Endothelial cell of umbilical vein (primary cell): ENCODE results near the gene CPNE7. TPM values are rescaled to one million over a fixed set of nuclear protein-coding genes. Genes with fewer than 3 reads are reported as not detected.

Experiments used
- BruUV-seq: library from RNA; stranded (reverse); fragments of 400-500 nt; replicated peaks from 2 replicates; lab custom pipeline; 2021; lab: Mats Ljungman, UMichigan
- CTCF ChIA-PET: fragments of 300-600, 350-600 bp; sonication (Branson Sonifier 250); formaldehyde crosslinking; loops from one replicate; lab custom pipeline; 2021; ENCODE audit warnings: antibody characterized with exemption, inconsistent platforms; lab: Charles Lee
- POLR2A ChIA-PET: fragments of 300-600, 350-600 bp; sonication (Branson Sonifier 250); formaldehyde crosslinking; loops from one replicate; lab custom pipeline; 2021; ENCODE audit warnings: antibody characterized with exemption, inconsistent platforms; lab: Charles Lee
- DNase-seq: peaks from one replicate; pipeline ENCODE4 v3.0.0-alpha.2; 2011; ENCODE audit warnings: low read depth, low spot score
- FAIRE-seq: peaks from 2 replicates; lab custom pipeline; 2011; peaks lifted over from hg19 to GRCh38; lab: Jason Lieb, UNC
- H2AFZ ChIP-seq: 2 replicates; pipeline ENCODE4 v1.6.0; 2012; ENCODE audit warnings: low read depth, low read length, control low read depth, inconsistent platforms
- H3K27ac ChIP-seq: 2 replicates; pipeline ENCODE4 v1.5.1; 2011; ENCODE audit warnings: low read depth, mild to moderate bottlenecking, control low read depth, low read length, moderate library complexity; ENCODE audit not compliant: insufficient read depth
- H3K27me3 ChIP-seq, 2 experiments: 2 replicates each; pipeline versions ENCODE4 v1.6.0 to v1.6.1; 2011; ENCODE audit warnings: low read length in 2 of 2, mixed read lengths in 1 of 2; ENCODE audit not compliant: control insufficient read depth in 2 of 2, insufficient read depth in 2 of 2
- H3K36me3 ChIP-seq, 2 experiments: 2 replicates in 1 of 2; 3 replicates in 1 of 2; pipeline ENCODE4 v1.5.1; 2011; ENCODE audit warnings: low read length in 2 of 2, mild to moderate bottlenecking in 1 of 2, moderate library complexity in 1 of 2; ENCODE audit not compliant: control insufficient read depth in 2 of 2, insufficient read depth in 2 of 2; ENCODE audit errors: extremely low read depth in 1 of 2
- H3K4me1 ChIP-seq: 3 replicates; pipeline ENCODE4 v1.5.1; 2011; ENCODE audit warnings: mild to moderate bottlenecking, low read length; ENCODE audit not compliant: control insufficient read depth, insufficient read depth; ENCODE audit errors: extremely low read depth
- H3K4me2 ChIP-seq: 2 replicates; pipeline ENCODE4 v1.6.1; 2011; ENCODE audit warnings: low read length, control low read depth, mixed read lengths; ENCODE audit not compliant: insufficient read depth
- H3K4me3 ChIP-seq, 3 experiments: fragments of 200-600 bp in 1 of 3; sonication (generic), shearing (Covaris generic) in 1 of 3; replicated peaks in 1 of 3; 2 replicates each; pipeline ENCODE4 v1.5.1; 2011 to 2016; ENCODE audit warnings: control low read depth in 3 of 3, low read length in 3 of 3, mild to moderate bottlenecking in 2 of 3, inconsistent platforms in 1 of 3, low read depth in 1 of 3, moderate library complexity in 1 of 3; ENCODE audit not compliant: insufficient read depth in 1 of 3
- H3K79me2 ChIP-seq: 2 replicates; pipeline ENCODE4 v1.6.0; 2012; ENCODE audit warnings: low read length, inconsistent platforms; ENCODE audit not compliant: control insufficient read depth, insufficient read depth
- H3K9ac ChIP-seq: replicated peaks from 2 replicates; pipeline ENCODE3; 2011; ENCODE audit warnings: low read length, control low read depth; ENCODE audit not compliant: insufficient read depth; ENCODE audit errors: extremely low read depth
- H3K9me1 ChIP-seq: replicated peaks from 3 replicates; pipeline ENCODE4 v1.6.0; 2011; ENCODE audit warnings: mild to moderate bottlenecking, low read length; ENCODE audit not compliant: control insufficient read depth, insufficient read depth; ENCODE audit errors: extremely low read depth
- H3K9me3 ChIP-seq: replicated peaks from 2 replicates; pipeline ENCODE4 v1.5.1; 2012; ENCODE audit warnings: low read length, inconsistent platforms; ENCODE audit not compliant: control insufficient read depth, insufficient read depth
- H4K20me1 ChIP-seq: replicated peaks from 2 replicates; pipeline ENCODE3; 2011; ENCODE audit warnings: mild to moderate bottlenecking, low read length; ENCODE audit not compliant: control insufficient read depth, insufficient read depth; ENCODE audit errors: extremely low read depth
- FOS ChIP-seq: IDR thresholded peaks from 2 replicates; pipeline ENCODE4 v1.6.1; 2011; ENCODE audit warnings: mild to moderate bottlenecking, low read length, moderate library complexity, borderline replicate concordance; ENCODE audit not compliant: insufficient read depth
- GATA2 ChIP-seq: IDR thresholded peaks from 2 replicates; pipeline ENCODE4 v1.7.0; 2011; ENCODE audit warnings: low read depth, mild to moderate bottlenecking, moderate library complexity, mixed read lengths, low read length; ENCODE audit not compliant: insufficient read length, insufficient read depth
- JUN ChIP-seq: IDR thresholded peaks from 2 replicates; pipeline ENCODE4 v1.6.1; 2011; ENCODE audit warnings: borderline replicate concordance, low read depth; ENCODE audit not compliant: insufficient read length, insufficient read depth
- MYC ChIP-seq: IDR thresholded peaks from one replicate; pipeline ENCODE4 v1.6.1; 2011; ENCODE audit warnings: mild to moderate bottlenecking, low read depth, low read length
- POLR2A ChIP-seq: IDR thresholded peaks from 2 replicates; pipeline ENCODE4 v1.6.1; 2012; ENCODE audit warnings: low read depth, mild to moderate bottlenecking, control low read depth, low read length
- POLR2AphosphoS5 ChIP-seq: IDR thresholded peaks from 2 replicates; pipeline ENCODE4 v1.6.1; 2012; ENCODE audit warnings: low read depth, mild to moderate bottlenecking, control low read depth, low read length, moderate library complexity; ENCODE audit not compliant: insufficient read depth
- dilution Hi-C: fragments of 300-500 bp; cut with MboI; formaldehyde crosslinking; loops from one replicate; pipeline ENCODE4 v1.15.0; 2019; ENCODE audit warnings: low sequenced_read_pairs; ENCODE audit not compliant: extremely low pct_ligation_motif_present
- intact Hi-C: fragments of 100-400 bp; cut with micrococcal nuclease; formaldehyde crosslinking; loops from one replicate; pipeline ENCODE4 v1.10.0; 2022
- polyA plus RNA-seq, 4 experiments: library from polyadenylated mRNA; depleted of rRNA in 3 of 4; stranded (reverse) in 3 of 4; unstranded in 1 of 4; fragments of >200 nt; gene quantifications; 2 replicates each; pipeline versions ENCODE4 v1.2.1 to v1.2.3, GENCODE V29; 2011 to 2012; ENCODE audit warnings: missing spikeins in 1 of 4
- total RNA-seq: library from RNA; stranded (reverse); gene quantifications from 2 replicates; pipeline ENCODE4 v1.2.3, GENCODE V29; 2021
- TF ChIP-seq, protein P1 (sequence below), 2 donors: IDR thresholded peaks; 1 replicate in 1 of 2; 2 replicates in 1 of 2; pipeline ENCODE4 v1.5.1; 2011; ENCODE audit warnings: low read length in 2 of 2, mild to moderate bottlenecking in 2 of 2, moderate library complexity in 2 of 2, control low read depth in 1 of 2, inconsistent platforms in 1 of 2, low read depth in 1 of 2; ENCODE audit not compliant: insufficient read depth in 1 of 2; ENCODE audit errors: extremely low read depth in 1 of 2
- TF ChIP-seq, protein P2 (sequence below): IDR thresholded peaks from 2 replicates; pipeline ENCODE4 v1.6.1; 2011; ENCODE audit not compliant: insufficient read depth, insufficient read length

CPNE7 gene
- total and polyA plus RNA-seq, 2 donors (not counting 3 experiments of a cell fraction or from before 2014, with no cell fraction given): 2.0 to 5.9 TPM

DNA sequence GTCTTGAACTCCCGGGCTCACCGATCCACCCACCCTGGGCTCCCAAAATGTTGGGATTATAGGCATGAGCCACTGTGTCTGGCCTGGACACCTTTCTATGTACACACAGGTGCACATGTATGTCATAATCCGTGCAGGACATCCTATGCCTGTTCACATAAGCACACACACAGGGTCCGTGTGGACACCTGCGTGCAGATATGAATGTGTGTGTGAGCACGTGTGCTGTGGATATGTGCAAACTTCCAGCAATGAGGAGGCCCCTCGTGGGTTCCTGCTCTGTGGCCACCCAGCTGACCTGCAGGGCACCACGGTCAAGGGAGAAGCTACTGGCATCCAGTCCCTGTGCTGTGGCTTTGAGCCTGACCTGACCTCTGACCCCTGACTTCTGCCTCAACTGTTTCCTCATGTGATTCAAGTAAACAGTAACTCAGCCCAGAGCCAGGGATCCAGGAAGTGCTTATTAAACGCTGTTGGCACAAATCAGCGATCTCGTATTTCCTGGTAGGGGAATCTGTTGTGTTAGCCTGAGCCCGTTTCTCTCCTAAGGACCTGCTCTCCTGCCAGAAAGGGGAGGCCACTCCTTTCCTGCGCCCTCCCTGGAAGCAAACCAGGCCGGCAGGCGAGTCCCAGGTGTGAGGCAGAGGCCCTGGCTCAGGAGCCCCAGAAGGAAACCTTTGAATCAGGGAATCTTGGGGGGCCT, 6.5 kb downstream of the CPNE7 start:
- no peaks in the 10 kb centered on the region for H4K20me1 ChIP-seq
- no peak overlapping the region for H3K4me3 ChIP-seq
- intact Hi-C loops (loop anchor here (5.0 kb wide), 1 partner anchor 40 kb away; no protein-coding TSS in a partner anchor), dilution Hi-C loops (no loop called here)
- H3K4me2 ChIP-seq: peak overlapping the region; percentile 13
- FAIRE-seq (peak; percentile 93), DNase-seq (peak; percentile 78)
- no peaks in the 10 kb centered on the region for H3K9me1 ChIP-seq
- H3K36me3 ChIP-seq: no peaks in the 10 kb centered on the region
- no peaks in the 10 kb centered on the region for H3K9me3 ChIP-seq
- no peak overlapping the region for H2AFZ ChIP-seq
- ChIA-PET POLR2A (interaction anchor here (0.7 kb wide), 1 partner anchor 15 kb away, joined by 3 read pairs; no protein-coding TSS in a partner anchor), CTCF (interaction anchor here (1.0 to 1.9 kb wide), 4 partner anchors 16 to 42 kb away, joined by 3 to 10 read pairs (median 6); no protein-coding TSS in a partner anchor)
- H3K9ac ChIP-seq: peak overlapping the region; percentile 32
- H3K27me3 ChIP-seq: no peaks in the 10 kb centered on the region
- peak overlapping the region; percentile 52 for H3K27ac ChIP-seq
- H3K4me1 ChIP-seq: peaks cover 18% of the 10 kb centered on the region
- TF ChIP-seq GATA2: no peak
- no peak for TF ChIP-seq MYC
- TF ChIP-seq JUN: no peak
- peak; percentile 36 for TF ChIP-seq FOS
- peak; percentile 52 for TF ChIP-seq POLR2A
- TF ChIP-seq, protein P1, sequence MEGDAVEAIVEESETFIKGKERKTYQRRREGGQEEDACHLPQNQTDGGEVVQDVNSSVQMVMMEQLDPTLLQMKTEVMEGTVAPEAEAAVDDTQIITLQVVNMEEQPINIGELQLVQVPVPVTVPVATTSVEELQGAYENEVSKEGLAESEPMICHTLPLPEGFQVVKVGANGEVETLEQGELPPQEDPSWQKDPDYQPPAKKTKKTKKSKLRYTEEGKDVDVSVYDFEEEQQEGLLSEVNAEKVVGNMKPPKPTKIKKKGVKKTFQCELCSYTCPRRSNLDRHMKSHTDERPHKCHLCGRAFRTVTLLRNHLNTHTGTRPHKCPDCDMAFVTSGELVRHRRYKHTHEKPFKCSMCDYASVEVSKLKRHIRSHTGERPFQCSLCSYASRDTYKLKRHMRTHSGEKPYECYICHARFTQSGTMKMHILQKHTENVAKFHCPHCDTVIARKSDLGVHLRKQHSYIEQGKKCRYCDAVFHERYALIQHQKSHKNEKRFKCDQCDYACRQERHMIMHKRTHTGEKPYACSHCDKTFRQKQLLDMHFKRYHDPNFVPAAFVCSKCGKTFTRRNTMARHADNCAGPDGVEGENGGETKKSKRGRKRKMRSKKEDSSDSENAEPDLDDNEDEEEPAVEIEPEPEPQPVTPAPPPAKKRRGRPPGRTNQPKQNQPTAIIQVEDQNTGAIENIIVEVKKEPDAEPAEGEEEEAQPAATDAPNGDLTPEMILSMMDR (IDR thresholded peaks at IDR 0.05; ENCODE audit: extremely low read depth in 1 of 2, insufficient read depth in 1 of 2, low read depth in 1 of 2, low read length in 2 of 2): no peak
- TF ChIP-seq POLR2AphosphoS5: peak; percentile 72
- TF ChIP-seq, protein P2, sequence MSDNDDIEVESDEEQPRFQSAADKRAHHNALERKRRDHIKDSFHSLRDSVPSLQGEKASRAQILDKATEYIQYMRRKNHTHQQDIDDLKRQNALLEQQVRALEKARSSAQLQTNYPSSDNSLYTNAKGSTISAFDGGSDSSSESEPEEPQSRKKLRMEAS: peak; percentile 37
- no peaks in the 10 kb centered on the region for H3K79me2 ChIP-seq
- BruUV-seq: no TSS peak
